ENCODE data around the gene TOX2. TPM values are rescaled to one million over a fixed set of nuclear protein-coding genes. Genes with fewer than 3 reads are reported as not detected.

TOX2 gene
- total and polyA plus RNA-seq, 2 of the 4 experiments (the other 2 are of a cell fraction): 1.3 to 17.5 TPM

- TF ChIP-seq FOS (IDR thresholded peaks at IDR 0.05; ENCODE audit: low read depth, low read length): no peak
- TF ChIP-seq RAD21 (IDR thresholded peaks at IDR 0.05; ENCODE audit: low read length): no peak
- no peak for TF ChIP-seq NFE2L2 (IDR thresholded peaks at IDR 0.05; ENCODE audit: low read depth, low read length)
- no peak for TF ChIP-seq RCOR1 (IDR thresholded peaks at IDR 0.05; ENCODE audit: insufficient replicate concordance, low read length)
- TF ChIP-seq BHLHE40 (IDR thresholded peaks at IDR 0.05; ENCODE audit: low read depth, low read length): no peak
Observed at GRCh38 chr20:43904827-43905177, 9.8 kb upstream of the TOX2 start (continued).

DNA sequence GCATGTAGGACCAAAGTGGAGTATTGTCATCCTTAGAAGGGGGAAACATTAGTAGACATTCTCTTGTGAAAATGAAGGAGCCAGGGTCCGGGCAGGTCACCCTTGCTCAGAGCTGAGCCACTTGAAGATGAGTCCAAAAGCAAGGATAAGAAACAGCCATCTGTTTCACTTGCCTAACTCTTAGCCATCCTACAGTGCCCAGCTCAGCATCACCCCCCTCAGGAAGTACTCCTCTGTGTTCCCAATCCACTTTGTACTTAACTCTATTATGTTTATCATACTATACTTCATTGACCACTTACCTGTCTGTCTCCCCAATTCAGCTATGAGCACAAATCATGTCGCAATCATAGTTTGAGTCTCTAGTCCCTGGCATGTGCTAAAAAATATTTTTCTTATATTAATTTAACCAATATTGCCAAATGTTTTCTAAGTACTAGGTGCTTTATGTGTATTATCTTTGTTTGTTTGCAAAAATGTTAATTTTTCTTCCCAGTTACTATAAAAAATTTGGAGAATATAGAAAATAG is 8.1 kb upstream of the TOX2 start:
- no peak for DNase-seq

More for the DNA sequence above, 8.1 kb upstream of the TOX2 start:
- H3K4me3 ChIP-seq (ENCODE audit: insufficient read depth, low read depth, low read length): no peak overlapping the region
- H2AFZ ChIP-seq (replicated peaks; ENCODE audit: low read length, poor library complexity): no peak overlapping the region
- no peak overlapping the region for H2BK20ac ChIP-seq (ENCODE audit: low read depth, low read length)
- H3K4ac ChIP-seq (ENCODE audit: low read depth, low read length): no peak overlapping the region
- no TSS peak for BruUV-seq (replicated peaks)
- no peak overlapping the region for H3K27ac ChIP-seq (ENCODE audit: insufficient read depth, low read length)
- H3K4me1 ChIP-seq (ENCODE audit: control insufficient read depth, insufficient read depth, low read length): no peaks in the 10 kb centered on the region
- H3K9me1 ChIP-seq (ENCODE audit: insufficient read depth, low read length): peaks cover 3% of the 10 kb centered on the region
- intact Hi-C loops (cut with micrococcal nuclease): no loop called here
- no peak overlapping the region for H2BK5ac ChIP-seq (ENCODE audit: low read depth, low read length, poor library complexity, severe bottlenecking)
- no peaks in the 10 kb centered on the region for H3K27me3 ChIP-seq (ENCODE audit: control insufficient read depth, insufficient read depth, low read length)
- no peaks in the 10 kb centered on the region for H3K36me3 ChIP-seq (ENCODE audit: control insufficient read depth, insufficient read depth, low read length)
- TF ChIP-seq FOS (IDR thresholded peaks at IDR 0.05; ENCODE audit: low read depth, low read length) (no peak), CEBPB (IDR thresholded peaks at IDR 0.05; ENCODE audit: low read depth, low read length) (peak; percentile 76), MAFK (IDR thresholded peaks at IDR 0.05; ENCODE audit: low read depth, low read length) (no peak), RFX5 (IDR thresholded peaks at IDR 0.05; ENCODE audit: low read depth, low read length) (no peak)
- no peak for ATAC-seq (ENCODE audit: low read depth)
- no peak overlapping the region; the same call in 2 of the 3 replicates for H2BK15ac ChIP-seq (ENCODE audit: low read depth, low read length)
- no peaks in the 10 kb centered on the region for H4K20me1 ChIP-seq (ENCODE audit: insufficient read depth, low read length)
- POLR2A ChIA-PET (ENCODE audit: unreplicated experiment): no interaction called here
- no CpG with 5 or more reads among the region's 2 CpGs for WGBS, 2 experiments (ENCODE audit: extremely low coverage in 2 of 2, insufficient read length in 1 of 2)
- H2AK9ac ChIP-seq (replicated peaks; ENCODE audit: low read depth, low read length, poor library complexity): no peak overlapping the region
- no peak overlapping the region for H3K14ac ChIP-seq (replicated peaks; ENCODE audit: low read depth, low read length)
- no peak overlapping the region for H3K56ac ChIP-seq (ENCODE audit: extremely low read depth, insufficient read depth, low read length)
- H3K18ac ChIP-seq (ENCODE audit: low read depth, low read length): no peak overlapping the region
- no peak overlapping the region for H2BK120ac ChIP-seq (ENCODE audit: low read depth, low read length)
- H4K91ac ChIP-seq (ENCODE audit: insufficient read depth, low read depth, low read length): no peak overlapping the region
- CTCF ChIA-PET: no interaction called here
- in situ Hi-C loops (cut with MboI; ENCODE audit: low sequenced_read_pairs): no loop called here
- no peak overlapping the region for H3K4me2 ChIP-seq (ENCODE audit: low read depth, low read length)
- no peak overlapping the region for H3K23ac ChIP-seq (ENCODE audit: low read depth, low read length)
- H4K5ac ChIP-seq (ENCODE audit: low read depth, low read length): no peak overlapping the region
- no peak overlapping the region for H4K8ac ChIP-seq (ENCODE audit: low read depth in 2 of 2, low read length in 2 of 2)
- H3K9ac ChIP-seq (ENCODE audit: low read depth, low read length): no peak overlapping the region
- H3K9me3 ChIP-seq (ENCODE audit: control insufficient read depth, insufficient read depth, low read length): no peaks in the 10 kb centered on the region
- dilution Hi-C loops (cut with HindIII; ENCODE audit: low sequenced_read_pairs, unreplicated experiment): no loop called here
- no peak overlapping the region for H2AK5ac ChIP-seq (ENCODE audit: low read depth, low read length)
- no peaks in the 10 kb centered on the region for H3K79me1 ChIP-seq (ENCODE audit: low read depth in 1 of 2, low read length in 2 of 2)

Measured in IMR-90 (cell line).